PC-3 (cell line): ENCODE measurements around the gene TMEM174. TPM values are rescaled to one million over a fixed set of nuclear protein-coding genes. Genes with fewer than 3 reads are reported as not detected.
A peak's percentile ranks its signal among the peaks of the same experiment; 100 is the strongest.

Source experiments
- ATAC-seq: fragments of 200-7000 bp; cut with Tn5 transposase; 2 replicates; pipeline ENCODE4 v1.9.1; 2020; ENCODE audit warnings: mild to moderate bottlenecking, moderate library complexity
- BruUV-seq: library from RNA; stranded (reverse); fragments of 400-500 nt; replicated peaks from 2 replicates; lab custom pipeline; 2021; lab: Mats Ljungman, UMichigan
- CTCF ChIA-PET: fragments of 300-600 bp; sonication (Branson Sonifier 250); formaldehyde crosslinking; loops from one replicate; lab custom pipeline; 2022; ENCODE audit warnings: antibody characterized with exemption; lab: Charles Lee
- POLR2A ChIA-PET: fragments of 300-600 bp; sonication (Branson Sonifier 250); formaldehyde crosslinking; loops from one replicate; lab custom pipeline; 2022; ENCODE audit warnings: antibody characterized with exemption; ENCODE audit not compliant: unreplicated experiment; lab: Charles Lee
- DNase-seq: peaks from one replicate; pipeline ENCODE4 v3.0.0-alpha.2; 2015
- H2AFZ ChIP-seq: fragments of 300-600 bp; sonication (generic); 2 replicates; pipeline ENCODE4 v1.6.0; 2016; ENCODE audit warnings: antibody characterized with exemption, low read length
- H3F3A ChIP-seq: fragments of 300-600 bp; sonication (generic); one replicate; pipeline ENCODE4 v1.6.0; 2017; ENCODE audit warnings: antibody characterized with exemption, low read length, control low read depth, mild to moderate bottlenecking; ENCODE audit not compliant: unreplicated experiment
- H3K27ac ChIP-seq: fragments of 300-600 bp; sonication (generic); 2 replicates; pipeline ENCODE4 v1.5.1; 2016; ENCODE audit warnings: mild to moderate bottlenecking, low read length
- H3K27me3 ChIP-seq: fragments of 300-600 bp; sonication (generic); 2 replicates; pipeline ENCODE4 v1.6.1; 2016; ENCODE audit warnings: low read length, mixed read lengths
- H3K36me3 ChIP-seq: fragments of 300-600 bp; sonication (generic); 2 replicates; pipeline ENCODE4 v1.6.1; 2016; ENCODE audit warnings: low read depth, mixed run types, low read length, mixed read lengths
- H3K4me1 ChIP-seq: fragments of 300-600 bp; sonication (generic); 2 replicates; pipeline ENCODE4 v1.5.1; 2016; ENCODE audit warnings: low read length; ENCODE audit not compliant: insufficient read depth
- H3K4me2 ChIP-seq: fragments of 300-600 bp; sonication (generic); 2 replicates; pipeline ENCODE4 v1.6.0; 2016; ENCODE audit warnings: low read length
- H3K4me3 ChIP-seq: fragments of 300-600 bp; sonication (generic); 2 replicates; pipeline ENCODE4 v1.5.1; 2016; ENCODE audit warnings: mild to moderate bottlenecking, low read length, mixed read lengths
- H3K79me2 ChIP-seq: fragments of 300-600 bp; sonication (generic); 2 replicates; pipeline ENCODE4 v1.6.1; 2017; ENCODE audit warnings: low read length, mixed read lengths
- H3K9ac ChIP-seq: fragments of 300-600 bp; sonication (generic); 2 replicates; pipeline ENCODE4 v1.6.0; 2016; ENCODE audit warnings: mild to moderate bottlenecking, low read length
- H3K9me2 ChIP-seq: fragments of 300-600 bp; sonication (generic); replicated peaks from 2 replicates; pipeline ENCODE4 v1.6.1; 2016; ENCODE audit warnings: mixed run types, low read length, mixed read lengths
- H3K9me3 ChIP-seq: fragments of 300-600 bp; sonication (generic); 2 replicates; pipeline ENCODE4 v1.6.1; 2016; ENCODE audit warnings: low read length, mixed read lengths
- H4K20me1 ChIP-seq: fragments of 300-600 bp; sonication (generic); 2 replicates; pipeline ENCODE4 v1.6.1; 2016; ENCODE audit warnings: low read length, mixed read lengths
- CTCF ChIP-seq: fragments of 300-600 bp; sonication (generic); conservative IDR thresholded peaks from 2 replicates; pipeline ENCODE4 v1.5.1; 2017; ENCODE audit warnings: antibody characterized with exemption, low read depth, mild to moderate bottlenecking, low read length
- EZH2 ChIP-seq: fragments of 300-600 bp; sonication (generic); IDR thresholded peaks from one replicate; pipeline ENCODE4 v1.6.1; 2017; ENCODE audit warnings: antibody characterized with exemption, mild to moderate bottlenecking, low read length; ENCODE audit not compliant: unreplicated experiment
- EZH2phosphoT487 ChIP-seq: fragments of 300-600 bp; sonication (generic); IDR thresholded peaks from 2 replicates; pipeline ENCODE4 v1.6.1; 2018; ENCODE audit warnings: mild to moderate bottlenecking, antibody characterized with exemption, low read length, borderline replicate concordance
- intact Hi-C: fragments of 100-400 bp; cut with micrococcal nuclease; formaldehyde crosslinking; loops from 2 replicates; pipeline ENCODE4 v1.9.0; 2023
- total RNA-seq: library from RNA; depleted of rRNA; stranded (reverse); fragments of >200 nt; gene quantifications from 2 replicates; pipeline ENCODE4 v1.2.3, GENCODE V29; 2014

TMEM174 gene
- total RNA-seq, 1 experiment from 2014 or later = not detected

DNA sequence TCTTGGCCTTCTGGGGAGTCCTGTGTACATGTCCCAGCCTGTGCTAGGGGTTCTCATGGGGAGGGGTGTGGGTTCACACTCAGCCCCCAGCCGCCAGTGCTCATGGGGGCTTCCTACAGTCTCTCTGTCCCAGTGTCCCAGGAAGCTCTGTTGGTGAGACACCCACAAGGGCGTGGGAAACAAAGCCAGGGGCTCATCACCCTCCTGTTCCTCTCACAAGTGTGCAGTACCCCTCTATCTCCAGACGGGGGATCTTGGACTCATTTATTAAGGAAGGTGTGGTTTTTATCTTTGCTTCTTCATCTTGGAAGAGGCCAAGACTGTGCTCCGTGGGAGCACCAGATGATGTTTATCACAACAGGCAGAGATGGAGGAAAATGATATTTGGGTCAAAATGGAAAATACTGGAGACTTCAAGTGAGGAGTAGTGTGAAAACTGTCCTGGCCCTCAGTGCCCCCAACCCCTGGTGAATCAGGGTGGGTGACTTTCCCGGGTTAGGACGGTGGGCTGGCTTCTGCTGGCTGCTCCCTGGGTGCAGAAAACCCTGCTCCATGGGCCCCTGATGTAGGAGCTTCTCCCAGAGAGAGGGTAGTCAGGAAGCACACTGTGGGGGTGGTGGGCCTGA is 37.5 kb upstream of the TMEM174 start:
- H3F3A ChIP-seq = no peaks in the 10 kb centered on the region
- ATAC-seq (peak; percentile 20; the same call in 1 of the 2 replicates), DNase-seq (peak; percentile 35)
- no peaks in the 10 kb centered on the region for H3K36me3 ChIP-seq
- H2AFZ ChIP-seq = no peak overlapping the region
- H3K9me3 ChIP-seq = no peaks in the 10 kb centered on the region
- intact Hi-C loops = no loop called here
- H3K9ac ChIP-seq = no peak overlapping the region
- no peaks in the 10 kb centered on the region for H3K27me3 ChIP-seq
- H4K20me1 ChIP-seq = no peaks in the 10 kb centered on the region
- H3K4me2 ChIP-seq = no peak overlapping the region
- no peak overlapping the region for H3K4me3 ChIP-seq
- ChIA-PET POLR2A (no interaction called here), CTCF (interaction anchor here (0.5 kb wide), 1 partner anchor 251 kb away, joined by 6 read pairs; no protein-coding TSS in a partner anchor)
- no peaks in the 10 kb centered on the region for H3K4me1 ChIP-seq
- peak; percentile 33; the same call in 1 of the 2 replicates for TF ChIP-seq CTCF
- no peak for TF ChIP-seq EZH2phosphoT487
- no TSS peak for BruUV-seq
- no peak overlapping the region for H3K27ac ChIP-seq
- no peaks in the 10 kb centered on the region for H3K9me2 ChIP-seq
- H3K79me2 ChIP-seq = no peaks in the 10 kb centered on the region

- no peak overlapping the region for H3K27ac ChIP-seq
- no peaks in the 10 kb centered on the region for H4K20me1 ChIP-seq
- no peaks in the 10 kb centered on the region for H3K36me3 ChIP-seq
- no peak overlapping the region for H3K4me3 ChIP-seq
- no peaks in the 10 kb centered on the region for H3K9me2 ChIP-seq
- H3K9ac ChIP-seq = no peak overlapping the region
- H3K27me3 ChIP-seq = no peaks in the 10 kb centered on the region
- H2AFZ ChIP-seq = no peak overlapping the region
- DNase-seq (no peak), ATAC-seq (no peak)
- TF ChIP-seq CTCF = no peak
- TF ChIP-seq EZH2 = no peak
- TF ChIP-seq EZH2phosphoT487 = no peak
- ChIA-PET CTCF (interaction anchor here (0.5 kb wide), 1 partner anchor 251 kb away, joined by 6 read pairs; no protein-coding TSS in a partner anchor), POLR2A (no interaction called here)
- intact Hi-C loops = no loop called here
- H3F3A ChIP-seq = no peaks in the 10 kb centered on the region
- H3K4me2 ChIP-seq = no peak overlapping the region
- no peaks in the 10 kb centered on the region for H3K79me2 ChIP-seq
- H3K9me3 ChIP-seq = no peaks in the 10 kb centered on the region
- no peaks in the 10 kb centered on the region for H3K4me1 ChIP-seq
- no TSS peak for BruUV-seq
These were observed 36.9 kb upstream of the TMEM174 start for GRCh38 chr5:73136055-73136562.
